GM12892 (cell line): ENCODE results near the gene TMF1.

Source experiments
- DNase-seq: peaks from one replicate; pipeline ENCODE4 v3.0.0; 2011; ENCODE audit not compliant: insufficient read length
- FAIRE-seq: peaks from 2 replicates; lab custom pipeline; 2011; peaks lifted over from hg19 to GRCh38; lab: Jason Lieb, UNC
- POLR2A ChIP-seq: IDR thresholded peaks from 2 replicates; pipeline ENCODE4 v1.6.1; 2011; ENCODE audit warnings: low read depth, low read length, control low read depth
- POLR2AphosphoS5 ChIP-seq: IDR thresholded peaks from 2 replicates; pipeline ENCODE4 v1.6.1; 2011; ENCODE audit warnings: low read depth, low read length, control low read depth
- TAF1 ChIP-seq: IDR thresholded peaks from 2 replicates; pipeline ENCODE4 v1.6.1; 2011; ENCODE audit warnings: low read depth, mild to moderate bottlenecking, control low read depth, low read length, borderline replicate concordance

The TMF1 gene

DNA sequence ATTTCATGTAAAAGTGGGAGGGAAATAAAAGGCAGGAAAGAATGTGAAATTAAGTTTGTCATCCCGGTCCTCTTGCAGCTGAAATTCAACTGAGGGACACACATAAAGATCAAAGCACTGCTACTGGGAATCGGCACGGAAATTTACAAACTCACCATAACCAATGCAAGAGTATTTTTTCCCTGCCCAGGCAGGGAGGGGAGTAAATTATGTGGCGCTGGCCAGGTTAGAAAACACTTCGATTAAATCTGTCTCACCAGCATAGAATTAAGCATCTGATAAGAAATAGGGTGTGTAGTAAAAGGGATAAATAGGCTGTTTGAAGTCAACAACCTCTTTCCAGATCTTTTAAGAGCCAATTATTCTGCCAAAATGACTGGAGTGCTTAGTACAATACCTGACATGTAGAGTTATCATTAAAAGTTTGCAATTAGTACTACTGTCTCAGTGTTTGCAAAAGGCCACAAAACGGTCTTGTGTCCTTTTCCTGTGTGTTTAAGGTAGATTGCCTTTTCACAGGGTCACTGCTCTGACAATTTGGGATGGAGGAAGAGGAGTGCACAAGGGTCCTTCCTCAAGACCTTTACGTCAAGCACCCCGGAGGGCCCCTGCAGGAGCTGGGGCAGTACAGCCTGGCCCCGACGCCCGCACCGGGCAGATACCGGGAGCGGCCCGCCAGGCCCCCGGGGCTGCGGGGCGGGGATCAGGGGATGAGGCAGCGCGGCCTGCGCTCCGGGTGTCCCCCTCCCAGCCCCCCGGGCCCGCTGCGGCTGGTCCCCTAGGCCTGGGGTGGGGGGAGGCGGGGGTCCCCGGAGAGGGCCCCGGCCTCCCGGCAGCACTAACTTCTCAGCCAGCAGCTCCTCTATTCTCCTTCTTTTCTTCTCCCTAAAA, 27.4 kb upstream of the TMF1 start:
- FAIRE-seq (peak; percentile 82), DNase-seq (no peak)
- TF ChIP-seq POLR2A (no peak), TAF1 (no peak), POLR2AphosphoS5 (no peak)

DNA sequence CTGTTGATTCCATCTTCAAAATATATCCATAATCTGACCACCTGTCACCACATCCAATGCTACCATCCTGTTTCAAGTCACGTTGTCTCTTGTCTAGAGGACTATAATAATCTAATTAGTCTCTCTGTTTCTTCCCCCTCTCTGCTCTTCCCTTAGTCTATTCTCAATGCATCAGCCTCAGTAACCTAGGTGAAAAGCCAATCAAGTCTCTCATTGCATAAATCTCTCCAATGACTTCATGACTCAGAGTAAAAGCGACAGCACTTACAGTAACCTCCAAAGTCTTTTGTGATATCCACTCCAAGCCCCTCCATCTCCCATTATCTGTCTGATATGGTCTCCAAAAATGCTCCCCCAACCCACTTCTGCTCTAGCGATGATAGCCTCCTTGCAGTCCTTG, 20.8 kb upstream of the TMF1 start:
- TF ChIP-seq TAF1 = no peak
- TF ChIP-seq POLR2AphosphoS5 = no peak
- no peak for TF ChIP-seq POLR2A
- DNase-seq (no peak), FAIRE-seq (no peak)

DNA sequence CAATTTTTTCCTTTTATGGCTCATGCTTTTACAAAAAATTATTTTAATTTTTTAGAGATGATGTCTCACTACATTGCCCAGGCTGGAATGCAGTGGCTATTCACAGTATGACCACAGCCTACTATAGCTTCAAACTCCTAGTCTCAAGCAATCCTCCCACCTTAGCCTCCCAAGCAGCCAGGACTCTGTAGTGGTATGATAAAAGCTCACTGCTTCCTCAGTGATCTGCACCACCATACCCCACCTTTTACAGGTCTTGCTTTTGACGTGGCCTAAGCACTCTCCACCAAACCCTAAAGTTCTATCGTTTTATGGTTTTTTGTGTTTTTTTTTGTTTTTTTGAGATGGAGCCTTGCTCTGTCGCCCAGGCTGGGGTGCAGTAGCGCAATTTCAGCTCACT, 14.0 kb upstream of the TMF1 start:
- TF ChIP-seq POLR2A (no peak), POLR2AphosphoS5 (no peak), TAF1 (no peak)
- FAIRE-seq = no peak
- no peak for DNase-seq

DNA sequence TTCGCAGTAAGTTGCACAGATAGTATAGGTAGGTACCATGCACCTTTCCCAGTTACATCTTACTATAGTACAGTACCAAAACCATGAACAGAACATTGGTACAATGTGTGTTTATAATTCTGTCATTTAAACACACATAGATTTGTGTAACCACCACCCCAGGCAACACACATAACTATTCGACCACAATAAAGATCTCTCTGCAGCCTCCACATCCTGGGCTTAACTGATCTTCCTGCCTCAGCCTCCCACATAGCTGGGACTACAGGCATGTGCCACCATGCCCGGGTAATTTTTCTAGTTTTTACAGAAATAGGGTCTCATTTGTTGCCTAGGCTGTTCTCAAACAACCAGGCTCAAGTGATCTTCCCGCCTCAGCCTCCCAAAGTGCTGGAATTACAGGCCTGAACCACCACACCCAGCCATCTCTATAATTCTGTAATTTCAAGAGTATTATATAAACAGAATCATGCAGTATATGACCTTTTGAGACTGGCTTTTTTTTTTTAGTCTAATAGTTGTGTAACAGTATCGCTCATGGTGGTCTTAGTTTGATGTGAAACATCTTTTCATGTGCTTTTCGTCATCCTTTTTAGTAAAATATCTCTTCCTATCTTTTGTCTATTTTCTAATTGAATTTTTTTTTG, 13.3 kb upstream of the TMF1 start:
- FAIRE-seq (no peak), DNase-seq (no peak)
- TF ChIP-seq POLR2AphosphoS5 = no peak
- no peak for TF ChIP-seq TAF1
- TF ChIP-seq POLR2A = no peak

DNA sequence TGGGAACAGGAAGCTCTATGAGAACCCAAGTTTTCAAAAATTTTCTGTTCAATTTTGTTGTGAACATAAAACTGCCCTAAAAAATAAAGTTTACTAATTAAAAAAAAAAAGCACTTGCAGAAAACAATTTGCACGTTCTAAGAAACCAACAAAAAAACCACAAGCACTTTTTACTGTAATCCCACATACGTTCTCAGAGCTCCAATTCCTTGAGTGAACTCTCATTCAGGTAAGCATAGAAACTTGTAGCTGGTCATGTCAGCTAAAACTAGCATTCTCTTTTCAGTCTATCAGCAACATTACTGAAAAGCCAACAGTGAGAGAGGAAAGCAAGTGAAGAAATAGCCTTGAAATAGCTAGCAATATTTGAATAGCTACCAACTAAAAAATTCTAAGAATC, 11.5 kb upstream of the TMF1 start:
- FAIRE-seq (peak; percentile 30), DNase-seq (no peak)
- TF ChIP-seq TAF1 (no peak), POLR2AphosphoS5 (no peak), POLR2A (no peak)

DNA sequence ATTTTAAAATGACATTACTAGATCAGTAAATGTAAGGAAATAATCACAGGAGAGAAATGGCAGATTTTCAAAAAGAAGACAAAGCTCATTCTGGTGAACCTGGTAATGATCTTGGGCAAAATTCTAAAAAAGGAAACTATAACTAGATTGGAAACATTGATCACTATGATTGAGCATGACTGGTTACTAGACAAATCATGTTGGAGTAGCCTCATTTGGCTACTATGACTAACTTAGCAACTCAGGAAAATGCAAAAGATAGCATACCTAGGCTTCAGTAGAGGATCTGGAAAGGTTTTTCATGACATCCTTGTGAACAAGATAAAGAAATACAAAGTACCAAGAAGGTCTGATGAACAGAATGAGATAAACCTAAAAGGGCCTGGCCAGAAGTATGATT, 7.6 kb upstream of the TMF1 start:
- TF ChIP-seq TAF1 (no peak), POLR2AphosphoS5 (no peak), POLR2A (no peak)
- FAIRE-seq = no peak
- DNase-seq = no peak

DNA sequence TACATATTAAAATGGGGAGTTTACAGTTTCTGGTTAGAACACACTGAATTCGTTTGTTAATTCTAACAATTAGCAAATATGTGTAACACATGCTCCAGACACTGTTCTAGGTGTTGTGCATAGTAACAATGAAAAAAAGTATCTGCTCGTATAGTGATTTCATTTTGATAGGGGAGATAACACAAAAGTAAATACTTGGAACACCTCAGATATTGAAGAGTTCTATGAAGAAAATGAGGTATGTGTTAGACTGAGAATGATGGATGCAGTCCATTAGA, 6.8 kb upstream of the TMF1 start:
- DNase-seq (no peak), FAIRE-seq (no peak)
- no peak for TF ChIP-seq POLR2A
- no peak for TF ChIP-seq POLR2AphosphoS5
- TF ChIP-seq TAF1 = no peak

DNA sequence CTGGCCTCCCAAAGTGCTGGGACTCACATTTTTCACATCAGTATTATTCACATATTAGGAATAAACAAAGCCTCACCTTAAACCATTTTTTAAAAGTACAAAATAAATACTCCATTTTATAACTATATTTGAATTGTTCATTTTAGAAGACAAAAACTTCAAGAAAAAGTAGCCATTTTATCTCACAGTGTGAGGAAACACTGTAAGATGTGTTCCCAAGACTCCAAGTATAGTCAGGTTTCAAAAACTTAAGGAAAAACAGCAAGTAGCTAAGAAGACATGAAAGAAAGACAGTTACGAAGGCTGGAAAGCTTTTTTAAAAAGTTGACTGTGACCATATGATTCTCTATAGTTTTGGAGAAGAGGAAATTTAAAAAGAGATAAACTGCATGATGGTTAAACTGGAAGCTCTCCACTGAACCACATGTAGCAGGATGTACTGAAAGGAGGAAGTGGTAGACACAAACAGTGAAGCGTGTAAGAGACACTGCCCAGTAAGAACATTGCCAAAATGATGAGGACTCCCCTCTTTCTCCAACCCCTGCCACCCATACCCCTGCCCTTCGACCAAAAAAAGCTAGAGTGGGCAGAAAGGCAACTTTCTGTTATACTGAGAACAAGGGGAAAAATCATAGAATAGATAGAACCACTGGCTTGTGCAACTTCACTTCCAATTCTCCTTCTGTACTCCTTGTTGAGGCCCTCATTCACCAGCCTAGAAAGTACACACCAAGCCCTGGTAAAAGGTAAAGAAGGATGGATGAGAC, 6.2 kb upstream of the TMF1 start:
- FAIRE-seq = peak; percentile 90
- DNase-seq = no peak
- TF ChIP-seq TAF1 (no peak), POLR2AphosphoS5 (no peak), POLR2A (no peak)

DNA sequence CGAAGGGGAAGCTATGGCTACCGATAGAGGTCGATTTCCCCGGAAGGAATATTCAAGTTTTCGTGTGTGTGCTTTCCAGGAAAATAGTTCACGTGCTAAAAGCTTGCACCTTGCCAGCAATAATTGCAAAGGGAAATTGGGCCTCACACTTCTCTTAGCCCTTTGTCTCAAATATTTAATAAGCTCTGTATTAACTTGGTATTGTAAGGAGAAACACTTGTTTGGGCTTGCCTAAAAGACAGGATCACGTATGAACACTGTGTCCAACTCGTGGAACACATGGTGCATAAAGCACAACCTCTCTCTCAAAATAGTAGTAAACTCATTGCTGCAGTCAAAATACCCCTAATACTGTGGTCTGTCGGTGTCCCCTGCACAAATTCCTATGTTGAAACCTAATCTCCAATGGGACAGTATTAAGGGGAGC, 352 bp upstream of the TMF1 start:
- no peak for FAIRE-seq
- TF ChIP-seq TAF1 (no peak), POLR2AphosphoS5 (no peak), POLR2A (no peak)
- DNase-seq = no peak

DNA sequence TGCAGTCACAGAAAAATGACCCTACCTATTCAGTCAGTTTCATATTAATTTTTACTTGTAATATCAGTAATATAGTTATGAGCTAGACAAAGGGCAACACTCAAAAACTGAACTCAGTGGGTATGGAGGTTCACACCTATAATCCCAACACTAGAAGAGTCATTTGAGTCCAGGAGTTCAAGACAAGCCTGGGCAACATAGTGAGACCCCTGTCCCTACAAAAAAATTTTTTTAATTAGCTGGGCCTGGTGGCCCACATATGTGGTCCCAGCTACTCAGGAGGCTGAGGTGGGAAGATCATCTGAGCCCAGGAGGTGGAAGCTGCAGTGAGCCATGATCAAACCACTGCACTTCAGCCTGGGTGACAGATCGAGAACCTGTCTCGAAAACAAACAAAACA, 3.1 kb downstream of the TMF1 start:
- FAIRE-seq (no peak), DNase-seq (no peak)
- no peak for TF ChIP-seq POLR2AphosphoS5
- no peak for TF ChIP-seq POLR2A
- no peak for TF ChIP-seq TAF1

DNA sequence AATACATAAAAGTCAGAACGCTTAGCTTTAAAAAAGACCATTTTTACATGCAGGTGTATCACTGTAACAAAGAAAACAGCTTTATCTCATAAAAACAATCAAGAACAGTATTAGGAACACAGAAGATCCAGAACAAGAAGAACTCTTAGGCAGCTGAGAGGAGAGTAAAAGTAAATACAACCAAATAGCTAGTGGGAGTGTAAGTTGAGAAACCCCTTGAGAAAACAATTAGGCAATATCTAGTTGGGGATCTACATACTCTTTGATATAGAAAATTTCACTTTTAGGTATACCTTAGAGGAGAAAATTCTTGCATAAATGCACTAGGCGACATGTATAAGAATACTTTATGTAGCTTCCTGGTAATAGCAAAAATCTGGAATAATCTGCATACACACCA, 7.5 kb downstream of the TMF1 start:
- no peak for DNase-seq
- TF ChIP-seq TAF1 (no peak), POLR2AphosphoS5 (no peak), POLR2A (no peak)
- FAIRE-seq = no peak

DNA sequence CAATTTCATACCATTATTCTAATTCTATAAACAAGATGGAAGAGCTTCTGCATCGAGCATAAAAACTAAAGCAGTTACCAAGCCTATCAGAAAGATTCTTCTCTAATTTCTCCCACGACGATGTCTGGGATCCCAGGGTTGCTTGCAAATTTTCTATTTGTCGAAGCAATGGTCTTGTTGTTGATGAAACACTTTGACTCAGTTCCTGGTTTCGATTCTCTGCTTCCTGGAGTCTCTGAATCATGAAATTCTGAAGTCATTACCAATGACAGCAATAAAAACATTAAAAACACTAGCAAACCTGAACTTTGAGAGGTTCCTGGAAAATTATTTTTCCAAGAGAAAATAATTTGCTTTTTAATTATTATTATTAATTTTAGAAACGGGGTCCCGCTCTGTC, 18.7 kb downstream of the TMF1 start:
- no peak for TF ChIP-seq POLR2AphosphoS5
- no peak for TF ChIP-seq POLR2A
- no peak for TF ChIP-seq TAF1
- FAIRE-seq = no peak
- no peak for DNase-seq
